Coronary artery (tissue), 2 donors: ENCODE results near the gene FAM221B.

ENCODE experiments used
- DNase-seq: peaks from one replicate; pipeline ENCODE4 v3.0.0-alpha.2; 2017; ENCODE audit warnings: low spot score
- H3K27ac ChIP-seq, 2 donors: fragments of 200-600 bp; sonication (generic); one replicate each; pipeline ENCODE4 v1.5.1; 2016 to 2019
- H3K4me3 ChIP-seq: fragments of 200-600 bp; sonication (generic); 2 replicates; pipeline ENCODE4 v1.5.1; 2016; ENCODE audit warnings: mild to moderate bottlenecking, moderate library complexity
- CTCF ChIP-seq: fragments of 200-600 bp; sonication (generic); IDR thresholded peaks from one replicate; pipeline ENCODE4 v1.5.1; 2019; ENCODE audit warnings: antibody characterized with exemption

Gene FAM221B

GRCh38 chr9:35769763-35770162 lies 58.8 kb downstream of the FAM221B start:
- no peak for TF ChIP-seq CTCF
- Histone ChIP-seq H3K27ac (no peak overlapping the region), H3K4me3 (no peak overlapping the region)
- DNase-seq: no peak

GRCh38 chr9:35767458-35767857 lies 61.1 kb downstream of the FAM221B start:
- no peak for TF ChIP-seq CTCF
- no peak for DNase-seq
- H3K27ac ChIP-seq: no peak overlapping the region
- no peak overlapping the region for H3K4me3 ChIP-seq

GRCh38 chr9:35766997-35767396 lies 61.5 kb downstream of the FAM221B start:
- DNase-seq: no peak
- H3K4me3 ChIP-seq: no peak overlapping the region
- no peak for TF ChIP-seq CTCF
- no peak overlapping the region for H3K27ac ChIP-seq
